GM23338 (cell line): Measurements from ENCODE around the gene UNKL. TPM values are rescaled to one million over a fixed set of nuclear protein-coding genes. Genes with fewer than 3 reads are reported as not detected.

Experiments
- ATAC-seq: fragments of 200-7000 bp; cut with Tn5 transposase; 3 replicates; pipeline ENCODE4 v1.9.1; 2020
- DNase-seq: peaks from one replicate; pipeline ENCODE4 v3.0.0-alpha.2; 2015; ENCODE audit warnings: low spot score
- H2AFZ ChIP-seq: fragments of 200-600 bp; sonication (generic); 2 replicates; pipeline ENCODE4 v1.8.0; 2016; ENCODE audit warnings: antibody characterized with exemption, mild to moderate bottlenecking, moderate library complexity
- H3F3A ChIP-seq: fragments of 200-600 bp; sonication (generic); replicated peaks from 2 replicates; pipeline ENCODE4 v1.8.0; 2017; ENCODE audit warnings: antibody characterized with exemption, mixed run types, low read depth
- H3K27ac ChIP-seq: fragments of 200-600 bp; sonication (generic); 2 replicates; pipeline ENCODE4 v1.6.1; 2016; ENCODE audit warnings: low read depth
- H3K27me3 ChIP-seq: fragments of 200-600 bp; sonication (generic); 2 replicates; pipeline ENCODE4 v1.8.0; 2016; ENCODE audit warnings: mild to moderate bottlenecking, mixed run types, moderate library complexity; ENCODE audit not compliant: insufficient read depth
- H3K36me3 ChIP-seq: fragments of 200-600 bp; sonication (generic); 2 replicates; pipeline ENCODE4 v1.8.0; 2016; ENCODE audit warnings: mild to moderate bottlenecking; ENCODE audit not compliant: insufficient read depth
- H3K4me1 ChIP-seq: fragments of 200-600 bp; sonication (generic); 2 replicates; pipeline ENCODE4 v1.8.0; 2016; ENCODE audit warnings: mild to moderate bottlenecking, moderate library complexity; ENCODE audit not compliant: insufficient read depth
- H3K4me2 ChIP-seq: fragments of 200-600 bp; sonication (generic); 2 replicates; pipeline ENCODE4 v1.7.1; 2017; ENCODE audit warnings: mixed run types
- H3K4me3 ChIP-seq: fragments of 200-600 bp; sonication (generic); 2 replicates; pipeline ENCODE4 v1.6.1; 2016; ENCODE audit warnings: mixed run types
- H3K79me2 ChIP-seq: fragments of 200-600 bp; sonication (generic); replicated peaks from 2 replicates; pipeline ENCODE4 v1.8.0; 2017; ENCODE audit warnings: mild to moderate bottlenecking; ENCODE audit not compliant: insufficient read depth
- H3K9me2 ChIP-seq: fragments of 200-600 bp; sonication (generic); 2 replicates; pipeline ENCODE4 v1.8.0; 2017; ENCODE audit not compliant: insufficient read depth
- H4K20me1 ChIP-seq: fragments of 200-600 bp; sonication (generic); replicated peaks from 2 replicates; pipeline ENCODE4 v1.8.0; 2017; ENCODE audit warnings: mild to moderate bottlenecking; ENCODE audit not compliant: insufficient read depth
- H3K27ac Mint-ChIP-seq: 2 replicates; pipeline ENCODE4 v1.8.0; 2020; ENCODE audit warnings: inconsistent platforms, mild to moderate bottlenecking, moderate library complexity, mixed read lengths
- H3K27me3 Mint-ChIP-seq: 3 replicates; pipeline ENCODE4 v1.8.0; 2022; ENCODE audit warnings: low read depth, mild to moderate bottlenecking, moderate library complexity, mixed read lengths, inconsistent platforms; ENCODE audit not compliant: insufficient read depth, poor library complexity
- H3K36me3 Mint-ChIP-seq: 3 replicates; pipeline ENCODE4 v1.8.0; 2021; ENCODE audit warnings: low read depth, mild to moderate bottlenecking, inconsistent platforms, moderate library complexity, mixed read lengths
- H3K4me1 Mint-ChIP-seq: 3 replicates; pipeline ENCODE4 v1.8.0; 2020; ENCODE audit warnings: mild to moderate bottlenecking, inconsistent platforms, mixed read lengths
- H3K4me3 Mint-ChIP-seq: 3 replicates; pipeline ENCODE4 v1.8.0; 2021; ENCODE audit warnings: moderate library complexity, mild to moderate bottlenecking, inconsistent platforms, mixed read lengths
- H3K9me3 Mint-ChIP-seq: 3 replicates; pipeline ENCODE4 v1.8.0; 2020; ENCODE audit warnings: moderate library complexity, mild to moderate bottlenecking, inconsistent platforms, mixed read lengths
- CREB1 ChIP-seq: fragments of 250-450 bp; sonication (Bioruptor Pico); IDR thresholded peaks from 2 replicates; pipeline ENCODE4 v1.5.0; 2020; ENCODE audit warnings: low read depth, mild to moderate bottlenecking, moderate library complexity
- EZH2 ChIP-seq: fragments of 200-600 bp; sonication (generic); IDR thresholded peaks from one replicate; pipeline ENCODE4 v1.8.0; 2017; ENCODE audit warnings: antibody characterized with exemption, mild to moderate bottlenecking, low read depth; ENCODE audit not compliant: unreplicated experiment
- EZH2phosphoT487 ChIP-seq: fragments of 200-600 bp; sonication (generic); IDR thresholded peaks from one replicate; pipeline ENCODE4 v1.8.1; 2018; ENCODE audit warnings: antibody characterized with exemption; ENCODE audit not compliant: unreplicated experiment
- JUNB ChIP-seq: IDR thresholded peaks from one replicate; pipeline ENCODE4 v1.6.1; 2016; ENCODE audit warnings: antibody characterized with exemption; ENCODE audit not compliant: unreplicated experiment
- POLR2AphosphoS5 ChIP-seq: IDR thresholded peaks from 2 replicates; pipeline ENCODE4 v1.6.1; 2016; ENCODE audit warnings: antibody characterized with exemption, low read depth
- STAT1 ChIP-seq: IDR thresholded peaks from one replicate; pipeline ENCODE4 v1.6.1; 2016; ENCODE audit warnings: antibody characterized with exemption; ENCODE audit not compliant: unreplicated experiment
- ZNF331 ChIP-seq: fragments of 250-450 bp; sonication (Bioruptor Pico); IDR thresholded peaks from 2 replicates; pipeline ENCODE4 v1.5.0; 2020; ENCODE audit warnings: low read depth, mild to moderate bottlenecking, moderate library complexity
- polyA plus RNA-seq: library from polyadenylated mRNA; unstranded; fragments of >200 nt; fragmentation: Nextera tagmentation; extraction: Ambion mirVana; gene quantifications from 2 replicates; pipeline ENCODE4 v1.2.1, GENCODE V29; 2016
- total RNA-seq: library from RNA; depleted of rRNA; stranded (reverse); fragments of >200 nt; shearing (Covaris generic); gene quantifications from 2 replicates; pipeline ENCODE4 v1.2.3, GENCODE V29; 2014
- TF ChIP-seq, protein P1 (sequence below): IDR thresholded peaks from 2 replicates; pipeline ENCODE4 v1.6.1; 2016; ENCODE audit warnings: antibody characterized with exemption
- TF ChIP-seq, protein P2 (sequence below): fragments of 250-450 bp; sonication (Bioruptor Pico); IDR thresholded peaks from 2 replicates; pipeline ENCODE4 v1.5.0; 2020; ENCODE audit warnings: mild to moderate bottlenecking, moderate library complexity
- TF ChIP-seq, protein P3 (sequence below): IDR thresholded peaks from one replicate; pipeline ENCODE4 v1.6.1; 2018; ENCODE audit warnings: antibody characterized with exemption; ENCODE audit not compliant: unreplicated experiment

UNKL gene
- total and polyA plus RNA-seq, 2 experiments from 2014 or later = 16.7 to 28.7 TPM

DNA sequence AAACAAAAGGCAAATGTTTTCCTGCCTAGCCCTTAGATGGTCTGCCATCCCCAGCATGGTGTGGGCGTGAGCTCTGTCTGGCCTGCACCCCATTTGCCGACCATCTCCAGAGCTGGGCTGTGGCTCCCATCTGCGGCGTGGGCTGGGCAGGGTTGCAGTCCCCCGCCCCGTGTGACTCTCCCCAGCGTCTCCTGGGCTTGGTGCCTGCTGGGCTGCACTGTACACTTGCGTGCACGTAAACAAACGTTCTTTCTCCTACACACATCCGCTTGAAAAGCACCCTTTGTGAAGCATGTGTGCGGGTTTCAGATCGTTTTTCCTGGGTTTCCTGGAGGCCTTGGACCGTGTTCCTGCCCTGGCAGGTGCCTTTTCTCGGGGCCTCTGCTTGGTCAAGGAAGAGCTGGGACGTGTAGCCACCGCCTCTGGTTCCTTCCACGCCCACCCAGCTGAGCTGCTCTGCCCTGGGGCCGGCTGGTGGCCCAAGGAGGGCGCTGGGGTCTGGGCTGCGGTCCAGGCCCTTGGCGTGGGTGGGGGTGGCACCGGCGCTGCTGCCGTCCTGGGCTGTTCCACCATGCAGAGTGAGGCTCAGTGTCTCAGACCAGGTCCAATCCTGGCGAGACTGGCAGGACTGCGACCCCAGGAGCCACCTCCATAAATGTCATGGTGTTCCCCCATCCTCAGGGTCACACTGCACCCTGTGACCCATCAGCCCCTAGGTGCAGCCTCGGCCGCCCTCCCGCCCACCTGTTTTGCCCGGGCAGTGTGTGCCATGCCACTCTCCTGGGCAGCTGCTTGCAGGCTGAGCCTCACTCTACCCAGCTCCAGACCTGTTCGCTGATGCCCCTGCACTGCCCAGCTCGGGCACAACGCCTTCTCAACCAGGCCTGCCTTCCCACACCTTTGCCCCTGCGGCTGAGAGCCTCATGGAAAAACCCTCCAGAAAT lies 90.9 kb downstream of the UNKL start:
- Mint-ChIP-seq H3K27ac (no peak overlapping the region), H3K4me1 (peaks cover 7% of the 10 kb centered on the region), H3K27me3 (peaks cover 10% of the 10 kb centered on the region), H3K36me3 (peaks cover 58% of the 10 kb centered on the region), H3K4me3 (no peak overlapping the region), H3K9me3 (no peaks in the 10 kb centered on the region)
- no peak overlapping the region for H3K4me2 ChIP-seq
- H3K36me3 ChIP-seq = peaks cover 10% of the 10 kb centered on the region; the same call in 1 of the 2 replicates
- no peaks in the 10 kb centered on the region for H3K4me1 ChIP-seq
- TF ChIP-seq, protein P1, sequence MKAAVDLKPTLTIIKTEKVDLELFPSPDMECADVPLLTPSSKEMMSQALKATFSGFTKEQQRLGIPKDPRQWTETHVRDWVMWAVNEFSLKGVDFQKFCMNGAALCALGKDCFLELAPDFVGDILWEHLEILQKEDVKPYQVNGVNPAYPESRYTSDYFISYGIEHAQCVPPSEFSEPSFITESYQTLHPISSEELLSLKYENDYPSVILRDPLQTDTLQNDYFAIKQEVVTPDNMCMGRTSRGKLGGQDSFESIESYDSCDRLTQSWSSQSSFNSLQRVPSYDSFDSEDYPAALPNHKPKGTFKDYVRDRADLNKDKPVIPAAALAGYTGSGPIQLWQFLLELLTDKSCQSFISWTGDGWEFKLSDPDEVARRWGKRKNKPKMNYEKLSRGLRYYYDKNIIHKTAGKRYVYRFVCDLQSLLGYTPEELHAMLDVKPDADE = no peak
- no peak for TF ChIP-seq EZH2
- no peak for TF ChIP-seq EZH2phosphoT487
- no peak for TF ChIP-seq ZNF331 (CRISPR knock-in tag)
- TF ChIP-seq JUNB = no peak
- TF ChIP-seq, protein P2, sequence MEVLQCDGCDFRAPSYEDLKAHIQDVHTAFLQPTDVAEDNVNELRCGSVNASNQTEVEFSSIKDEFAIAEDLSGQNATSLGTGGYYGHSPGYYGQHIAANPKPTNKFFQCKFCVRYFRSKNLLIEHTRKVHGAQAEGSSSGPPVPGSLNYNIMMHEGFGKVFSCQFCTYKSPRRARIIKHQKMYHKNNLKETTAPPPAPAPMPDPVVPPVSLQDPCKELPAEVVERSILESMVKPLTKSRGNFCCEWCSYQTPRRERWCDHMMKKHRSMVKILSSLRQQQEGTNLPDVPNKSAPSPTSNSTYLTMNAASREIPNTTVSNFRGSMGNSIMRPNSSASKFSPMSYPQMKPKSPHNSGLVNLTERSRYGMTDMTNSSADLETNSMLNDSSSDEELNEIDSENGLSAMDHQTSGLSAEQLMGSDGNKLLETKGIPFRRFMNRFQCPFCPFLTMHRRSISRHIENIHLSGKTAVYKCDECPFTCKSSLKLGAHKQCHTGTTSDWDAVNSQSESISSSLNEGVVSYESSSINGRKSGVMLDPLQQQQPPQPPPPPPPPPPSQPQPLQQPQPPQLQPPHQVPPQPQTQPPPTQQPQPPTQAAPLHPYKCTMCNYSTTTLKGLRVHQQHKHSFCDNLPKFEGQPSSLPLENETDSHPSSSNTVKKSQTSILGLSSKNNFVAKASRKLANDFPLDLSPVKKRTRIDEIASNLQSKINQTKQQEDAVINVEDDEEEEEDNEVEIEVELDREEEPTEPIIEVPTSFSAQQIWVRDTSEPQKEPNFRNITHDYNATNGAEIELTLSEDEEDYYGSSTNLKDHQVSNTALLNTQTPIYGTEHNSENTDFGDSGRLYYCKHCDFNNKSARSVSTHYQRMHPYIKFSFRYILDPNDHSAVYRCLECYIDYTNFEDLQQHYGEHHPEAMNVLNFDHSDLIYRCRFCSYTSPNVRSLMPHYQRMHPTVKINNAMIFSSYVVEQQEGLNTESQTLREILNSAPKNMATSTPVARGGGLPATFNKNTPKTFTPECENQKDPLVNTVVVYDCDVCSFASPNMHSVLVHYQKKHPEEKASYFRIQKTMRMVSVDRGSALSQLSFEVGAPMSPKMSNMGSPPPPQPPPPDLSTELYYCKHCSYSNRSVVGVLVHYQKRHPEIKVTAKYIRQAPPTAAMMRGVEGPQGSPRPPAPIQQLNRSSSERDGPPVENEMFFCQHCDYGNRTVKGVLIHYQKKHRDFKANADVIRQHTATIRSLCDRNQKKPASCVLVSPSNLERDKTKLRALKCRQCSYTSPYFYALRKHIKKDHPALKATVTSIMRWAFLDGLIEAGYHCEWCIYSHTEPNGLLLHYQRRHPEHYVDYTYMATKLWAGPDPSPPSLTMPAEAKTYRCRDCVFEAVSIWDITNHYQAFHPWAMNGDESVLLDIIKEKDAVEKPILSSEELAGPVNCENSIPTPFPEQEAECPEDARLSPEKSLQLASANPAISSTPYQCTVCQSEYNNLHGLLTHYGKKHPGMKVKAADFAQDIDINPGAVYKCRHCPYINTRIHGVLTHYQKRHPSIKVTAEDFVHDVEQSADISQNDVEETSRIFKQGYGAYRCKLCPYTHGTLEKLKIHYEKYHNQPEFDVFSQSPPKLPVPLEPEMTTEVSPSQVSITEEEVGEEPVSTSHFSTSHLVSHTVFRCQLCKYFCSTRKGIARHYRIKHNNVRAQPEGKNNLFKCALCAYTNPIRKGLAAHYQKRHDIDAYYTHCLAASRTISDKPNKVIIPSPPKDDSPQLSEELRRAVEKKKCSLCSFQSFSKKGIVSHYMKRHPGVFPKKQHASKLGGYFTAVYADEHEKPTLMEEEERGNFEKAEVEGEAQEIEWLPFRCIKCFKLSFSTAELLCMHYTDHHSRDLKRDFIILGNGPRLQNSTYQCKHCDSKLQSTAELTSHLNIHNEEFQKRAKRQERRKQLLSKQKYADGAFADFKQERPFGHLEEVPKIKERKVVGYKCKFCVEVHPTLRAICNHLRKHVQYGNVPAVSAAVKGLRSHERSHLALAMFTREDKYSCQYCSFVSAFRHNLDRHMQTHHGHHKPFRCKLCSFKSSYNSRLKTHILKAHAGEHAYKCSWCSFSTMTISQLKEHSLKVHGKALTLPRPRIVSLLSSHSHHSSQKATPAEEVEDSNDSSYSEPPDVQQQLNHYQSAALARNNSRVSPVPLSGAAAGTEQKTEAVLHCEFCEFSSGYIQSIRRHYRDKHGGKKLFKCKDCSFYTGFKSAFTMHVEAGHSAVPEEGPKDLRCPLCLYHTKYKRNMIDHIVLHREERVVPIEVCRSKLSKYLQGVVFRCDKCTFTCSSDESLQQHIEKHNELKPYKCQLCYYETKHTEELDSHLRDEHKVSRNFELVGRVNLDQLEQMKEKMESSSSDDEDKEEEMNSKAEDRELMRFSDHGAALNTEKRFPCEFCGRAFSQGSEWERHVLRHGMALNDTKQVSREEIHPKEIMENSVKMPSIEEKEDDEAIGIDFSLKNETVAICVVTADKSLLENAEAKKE (CRISPR knock-in tag) = no peak
- no peak for TF ChIP-seq CREB1
- TF ChIP-seq STAT1 = no peak
- TF ChIP-seq, protein P3, sequence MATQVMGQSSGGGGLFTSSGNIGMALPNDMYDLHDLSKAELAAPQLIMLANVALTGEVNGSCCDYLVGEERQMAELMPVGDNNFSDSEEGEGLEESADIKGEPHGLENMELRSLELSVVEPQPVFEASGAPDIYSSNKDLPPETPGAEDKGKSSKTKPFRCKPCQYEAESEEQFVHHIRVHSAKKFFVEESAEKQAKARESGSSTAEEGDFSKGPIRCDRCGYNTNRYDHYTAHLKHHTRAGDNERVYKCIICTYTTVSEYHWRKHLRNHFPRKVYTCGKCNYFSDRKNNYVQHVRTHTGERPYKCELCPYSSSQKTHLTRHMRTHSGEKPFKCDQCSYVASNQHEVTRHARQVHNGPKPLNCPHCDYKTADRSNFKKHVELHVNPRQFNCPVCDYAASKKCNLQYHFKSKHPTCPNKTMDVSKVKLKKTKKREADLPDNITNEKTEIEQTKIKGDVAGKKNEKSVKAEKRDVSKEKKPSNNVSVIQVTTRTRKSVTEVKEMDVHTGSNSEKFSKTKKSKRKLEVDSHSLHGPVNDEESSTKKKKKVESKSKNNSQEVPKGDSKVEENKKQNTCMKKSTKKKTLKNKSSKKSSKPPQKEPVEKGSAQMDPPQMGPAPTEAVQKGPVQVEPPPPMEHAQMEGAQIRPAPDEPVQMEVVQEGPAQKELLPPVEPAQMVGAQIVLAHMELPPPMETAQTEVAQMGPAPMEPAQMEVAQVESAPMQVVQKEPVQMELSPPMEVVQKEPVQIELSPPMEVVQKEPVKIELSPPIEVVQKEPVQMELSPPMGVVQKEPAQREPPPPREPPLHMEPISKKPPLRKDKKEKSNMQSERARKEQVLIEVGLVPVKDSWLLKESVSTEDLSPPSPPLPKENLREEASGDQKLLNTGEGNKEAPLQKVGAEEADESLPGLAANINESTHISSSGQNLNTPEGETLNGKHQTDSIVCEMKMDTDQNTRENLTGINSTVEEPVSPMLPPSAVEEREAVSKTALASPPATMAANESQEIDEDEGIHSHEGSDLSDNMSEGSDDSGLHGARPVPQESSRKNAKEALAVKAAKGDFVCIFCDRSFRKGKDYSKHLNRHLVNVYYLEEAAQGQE = no peak
- no peak for TF ChIP-seq POLR2AphosphoS5
- H2AFZ ChIP-seq = no peak overlapping the region
- H4K20me1 ChIP-seq = peaks cover 8% of the 10 kb centered on the region; the same call in 1 of the 2 replicates
- no peak overlapping the region for H3K27ac ChIP-seq
- no peaks in the 10 kb centered on the region for H3K9me2 ChIP-seq
- ATAC-seq (no peak), DNase-seq (no peak)
- H3K4me3 ChIP-seq = no peak overlapping the region
- H3K79me2 ChIP-seq = peaks cover 12% of the 10 kb centered on the region; the same call in 1 of the 2 replicates
- H3K27me3 ChIP-seq = no peaks in the 10 kb centered on the region
- peaks cover 12% of the 10 kb centered on the region; the same call in 1 of the 2 replicates for H3F3A ChIP-seq
